ENCODE measurements around the gene DNMT1.
A peak's percentile ranks its signal among the peaks of the same experiment; 100 is the strongest.

Gene DNMT1

GRCh38 chr19:10091370-10091687 is 103.4 kb downstream of the DNMT1 start:
- H3K36me3 ChIP-seq (replicated peaks): peaks cover 18% of the 10 kb centered on the region
- in situ Hi-C loops (cut with HindIII; ENCODE audit: low pct_ligation_motif_present, low sequenced_read_pairs): no loop called here
- no peak for TF ChIP-seq CTCF (IDR thresholded peaks at IDR 0.05; ENCODE audit: low read depth, low read length, missing control alignments)

GRCh38 chr19:10089801-10090375 is 104.9 kb downstream of the DNMT1 start:
- Histone ChIP-seq H3K36me3 (replicated peaks) (peaks cover 18% of the 10 kb centered on the region), H3K4me3 (ENCODE audit: low read depth, low read length) (no peak overlapping the region), H3K27ac (no peak overlapping the region), H3K27me3 (replicated peaks) (no peaks in the 10 kb centered on the region)
- in situ Hi-C loops (cut with HindIII; ENCODE audit: low pct_ligation_motif_present, low sequenced_read_pairs): no loop called here
- no peak for TF ChIP-seq CTCF (IDR thresholded peaks at IDR 0.05; ENCODE audit: low read depth, low read length, missing control alignments)
- DNase-seq: no peak

More at GRCh38 chr19:10091370-10091687, 103.4 kb downstream of the DNMT1 start:
- Histone ChIP-seq H3K27me3 (replicated peaks) (no peaks in the 10 kb centered on the region), H3K4me3 (ENCODE audit: low read depth, low read length) (no peak overlapping the region), H3K27ac (no peak overlapping the region)
- no peak for DNase-seq

GRCh38 chr19:10088949-10089554 is 105.7 kb downstream of the DNMT1 start:
- TF ChIP-seq CTCF (IDR thresholded peaks at IDR 0.05; ENCODE audit: low read depth, low read length, missing control alignments): no peak
- in situ Hi-C loops (cut with HindIII; ENCODE audit: low pct_ligation_motif_present, low sequenced_read_pairs): no loop called here
- Histone ChIP-seq H3K27me3 (replicated peaks) (no peaks in the 10 kb centered on the region), H3K36me3 (replicated peaks) (peaks cover 18% of the 10 kb centered on the region), H3K4me3 (ENCODE audit: low read depth, low read length) (no peak overlapping the region), H3K27ac (no peak overlapping the region)
- DNase-seq: no peak

GRCh38 chr19:10087296-10088061 is 107.3 kb downstream of the DNMT1 start:
- TF ChIP-seq CTCF (IDR thresholded peaks at IDR 0.05; ENCODE audit: low read depth, low read length, missing control alignments): no peak
- Histone ChIP-seq H3K27ac (no peak overlapping the region), H3K36me3 (replicated peaks) (peaks cover 18% of the 10 kb centered on the region), H3K4me3 (ENCODE audit: low read depth, low read length) (peak overlapping the region; percentile 81), H3K27me3 (replicated peaks) (no peaks in the 10 kb centered on the region)
- in situ Hi-C loops (cut with HindIII; ENCODE audit: low pct_ligation_motif_present, low sequenced_read_pairs): no loop called here
- DNase-seq: no peak

- in situ Hi-C loops (cut with HindIII; ENCODE audit: low pct_ligation_motif_present, low sequenced_read_pairs): no loop called here
- no peak for DNase-seq
- no peak for TF ChIP-seq CTCF (IDR thresholded peaks at IDR 0.05; ENCODE audit: low read depth, low read length, missing control alignments)
- Histone ChIP-seq H3K4me3 (ENCODE audit: low read depth, low read length) (peak overlapping the region; percentile 81), H3K36me3 (replicated peaks) (peaks cover 16% of the 10 kb centered on the region), H3K27me3 (replicated peaks) (no peaks in the 10 kb centered on the region), H3K27ac (no peak overlapping the region)
Measured at GRCh38 chr19:10086591-10087192, 108.1 kb downstream of the DNMT1 start.
